GM03348 (cell line): Measurements from ENCODE around the gene SCRT2.
"Not testable (repeated sequence)": the region's sequence is repeated elsewhere in the genome, so short reads cannot be mapped to it uniquely, and the experiment has no call there.

Experiments
- DNase-seq: peaks from one replicate; pipeline ENCODE4 v3.0.0; 2012; ENCODE audit warnings: low spot score

SCRT2 gene

GRCh38 chr20:675453-676314, at the start of gene SCRT2:
Gene SCRT2 (minus strand): TSS chr20:675802. CDS start chr20:675601, 201 bp downstream.
- peak; percentile 97 for DNase-seq

GRCh38 chr20:724797-725196, 49.2 kb upstream of the SCRT2 start:
- not testable (repeated sequence) for DNase-seq

DNA sequence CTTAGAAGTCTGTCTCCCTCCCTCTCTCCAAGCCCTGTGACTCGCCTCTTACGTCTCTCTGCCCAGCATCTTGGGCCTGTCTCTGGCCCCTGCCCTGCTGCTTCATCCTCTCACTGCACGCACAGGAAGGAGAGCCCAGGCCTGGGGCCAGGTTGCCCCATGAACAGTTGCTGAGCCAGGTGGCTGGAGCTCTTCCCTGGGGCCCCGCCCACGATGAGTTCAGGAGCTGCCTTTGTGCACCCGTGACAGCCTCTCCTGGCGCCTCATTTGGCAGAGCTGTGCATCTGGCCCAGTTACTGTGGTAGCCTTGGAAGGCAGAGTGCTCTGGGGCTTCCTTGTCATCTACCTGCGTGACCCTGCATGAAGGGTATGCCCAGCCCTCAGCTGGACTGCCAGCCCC, 48.2 kb upstream of the SCRT2 start:
- DNase-seq: no peak

GRCh38 chr20:722822-723644, 47.4 kb upstream of the SCRT2 start:
- no peak for DNase-seq

DNA sequence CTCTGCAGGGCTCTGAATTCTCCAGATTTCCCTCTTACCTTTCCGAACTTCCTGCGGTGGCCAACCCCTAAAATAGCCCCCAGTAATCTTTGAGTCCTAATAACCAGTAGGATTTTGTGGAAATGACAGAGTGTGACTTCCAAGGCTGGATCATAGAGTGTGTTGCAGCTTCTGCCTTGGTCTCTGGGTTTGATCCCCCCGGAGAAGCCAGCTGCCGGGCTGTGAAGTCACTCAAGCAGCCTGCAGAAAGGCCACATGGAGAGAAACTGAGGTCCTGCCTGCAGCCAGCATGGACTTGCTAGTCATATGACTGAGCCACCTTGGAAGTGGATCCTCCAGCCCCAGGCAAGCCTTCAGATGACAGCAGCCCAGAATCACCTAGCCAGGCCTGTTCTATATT, 46.3 kb upstream of the SCRT2 start:
- no peak for DNase-seq

GRCh38 chr20:719816-720215, 44.2 kb upstream of the SCRT2 start:
- no peak for DNase-seq

GRCh38 chr20:719068-719467, 43.5 kb upstream of the SCRT2 start:
- DNase-seq: no peak

- DNase-seq: no peak
These were observed 42.2 kb upstream of the SCRT2 start for GRCh38 chr20:717832-718231.

- no peak for DNase-seq
These were observed 41.7 kb upstream of the SCRT2 start for GRCh38 chr20:717271-717670.

GRCh38 chr20:714453-714852, 38.9 kb upstream of the SCRT2 start:
- DNase-seq: no peak

DNA sequence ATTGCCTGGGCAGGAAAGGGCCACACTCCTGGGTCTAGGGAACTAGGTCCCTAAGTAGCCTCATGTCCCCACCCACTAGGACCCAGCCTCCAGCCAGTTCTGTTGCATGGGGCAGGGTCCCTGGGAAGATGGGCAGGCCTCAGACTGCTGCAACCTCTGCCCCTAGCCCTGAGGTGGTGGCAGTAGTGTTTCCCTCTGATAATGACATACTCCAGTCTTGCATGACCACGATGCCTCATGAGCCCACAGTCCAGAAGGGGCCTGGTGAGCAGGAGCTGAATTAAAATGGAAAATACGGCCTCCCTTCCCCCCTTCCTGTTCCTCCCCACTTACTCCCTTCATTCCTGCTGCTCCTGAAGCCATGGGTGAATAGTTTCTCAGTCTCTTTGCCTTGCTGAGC, 36.0 kb upstream of the SCRT2 start:
- no peak for DNase-seq

- DNase-seq: no peak
These were observed 35.3 kb upstream of the SCRT2 start for GRCh38 chr20:710780-711450.

DNA sequence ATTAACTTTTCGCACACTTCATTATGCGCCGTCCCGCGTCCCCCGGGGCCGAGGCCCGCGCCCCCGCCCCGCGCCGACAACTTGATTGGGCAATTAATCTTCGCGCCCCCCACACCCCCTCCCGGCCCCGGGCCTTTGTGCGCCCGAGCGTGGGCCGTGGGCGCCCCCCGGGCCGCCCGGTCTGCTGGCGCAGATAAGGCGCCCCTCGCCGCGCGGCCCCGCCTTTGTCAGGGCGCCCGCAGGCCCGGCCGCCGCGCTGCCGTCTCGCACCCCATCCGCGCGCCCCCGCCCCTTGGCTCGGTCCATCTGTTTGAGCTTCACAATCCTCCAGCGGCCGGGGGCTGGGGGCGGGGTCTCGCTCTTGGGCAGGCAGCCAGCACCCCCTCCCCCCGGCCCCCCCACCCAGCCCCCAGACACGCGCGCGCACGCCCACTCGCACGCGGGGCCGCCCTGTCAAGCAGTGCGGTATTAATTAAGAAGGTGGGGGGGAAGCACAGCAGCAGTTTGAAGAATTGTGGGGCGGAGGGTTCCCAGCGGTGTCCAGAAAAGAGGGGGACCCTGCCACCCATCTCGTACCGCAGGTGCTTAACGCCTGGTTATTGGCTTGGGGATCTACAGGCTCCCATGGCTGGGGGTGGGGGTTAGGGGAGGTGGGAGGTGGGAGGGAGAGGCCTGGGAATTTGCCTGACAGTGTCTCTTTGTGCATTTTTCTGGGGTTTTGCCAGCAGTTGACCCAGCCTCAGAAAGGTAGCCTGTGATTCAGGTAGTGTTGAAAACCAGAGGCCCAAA, 34.6 kb upstream of the SCRT2 start:
- no peak for DNase-seq

DNA sequence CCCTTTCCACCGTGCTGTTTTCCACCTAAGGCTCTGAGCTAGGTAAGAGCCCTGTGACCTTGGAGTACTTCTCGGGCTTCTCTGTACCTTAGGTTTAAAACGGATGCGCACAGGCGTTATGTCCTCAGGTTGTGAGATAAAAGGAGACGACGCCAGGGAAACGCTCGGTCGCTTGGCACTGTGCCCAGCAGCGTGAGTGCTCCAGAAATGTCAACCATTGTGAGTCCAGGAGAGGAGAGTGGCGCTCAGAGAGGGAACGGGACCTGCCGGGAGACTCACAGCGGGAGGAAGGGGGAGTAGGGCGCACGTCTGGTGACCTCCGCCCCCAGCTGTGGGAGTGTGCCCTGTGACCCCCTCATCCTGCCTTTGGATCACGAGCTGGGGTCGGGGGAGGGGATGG, 33.8 kb upstream of the SCRT2 start:
- no peak for DNase-seq

GRCh38 chr20:708956-709355, 33.4 kb upstream of the SCRT2 start:
- DNase-seq: no peak

GRCh38 chr20:707451-708110, 32.0 kb upstream of the SCRT2 start:
- DNase-seq: no peak

DNA sequence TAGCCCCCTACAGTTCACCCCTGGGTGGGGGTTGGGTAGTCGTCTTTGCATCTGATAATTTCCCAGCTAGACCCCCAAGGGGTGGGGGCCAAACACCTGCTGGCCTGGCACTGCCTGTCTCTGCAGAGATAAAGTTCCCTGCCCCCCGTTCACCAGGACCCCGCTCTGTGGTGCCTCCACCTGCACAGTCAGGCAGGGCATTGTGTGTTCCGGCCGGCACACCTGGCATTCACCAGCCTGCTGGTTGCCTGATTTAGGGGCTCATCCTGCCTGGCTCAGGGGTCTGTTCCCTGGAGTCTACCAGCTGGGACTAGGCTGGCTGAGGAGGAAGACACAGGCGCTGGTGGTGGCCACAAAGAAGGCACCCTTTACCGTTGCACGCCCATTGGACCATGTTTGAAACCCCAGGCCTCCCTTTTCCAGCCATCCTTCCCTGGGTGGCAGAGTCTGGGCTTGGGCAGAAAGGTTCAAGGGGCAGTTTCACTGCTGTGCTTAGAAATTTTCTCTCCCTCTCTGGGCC, 30.8 kb upstream of the SCRT2 start:
- no peak for DNase-seq

DNA sequence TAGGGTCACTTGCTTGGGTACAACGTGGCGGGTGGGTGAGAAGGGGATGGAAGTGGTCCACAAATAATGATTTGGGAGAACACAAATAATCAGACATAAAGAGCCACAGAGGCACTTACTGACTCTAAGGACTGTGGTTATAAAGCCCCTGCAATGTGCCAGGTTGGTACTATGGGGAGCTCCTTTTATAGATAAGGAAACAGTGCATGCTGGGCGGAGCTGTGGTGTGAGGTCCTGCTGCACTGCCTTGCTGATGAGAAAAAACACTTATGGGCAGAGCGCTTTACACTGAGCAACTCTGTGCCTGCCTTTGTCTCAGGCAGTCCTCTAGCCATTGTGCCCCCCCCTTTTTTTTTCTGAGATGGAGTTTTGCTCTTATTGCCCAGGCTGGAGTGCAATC, 29.1 kb upstream of the SCRT2 start:
- DNase-seq: no peak

- DNase-seq: no peak
These were observed 27.8 kb upstream of the SCRT2 start for GRCh38 chr20:703426-703825.

GRCh38 chr20:703006-703405, 27.4 kb upstream of the SCRT2 start:
- no peak for DNase-seq
